ENCODE measurements around the gene ACACA. TPM values are rescaled to one million over a fixed set of nuclear protein-coding genes. Genes with fewer than 3 reads are reported as not detected.

Gene ACACA
- total RNA-seq, 1 donor from 2014 or later = 101 TPM

- Mint-ChIP-seq H3K27ac (no peak overlapping the region), H3K4me1 (ENCODE audit: unreplicated experiment) (no peaks in the 10 kb centered on the region), H3K9me3 (no peaks in the 10 kb centered on the region), H3K36me3 (peaks cover 18% of the 10 kb centered on the region), H3K4me3 (no peak overlapping the region), H3K27me3 (no peaks in the 10 kb centered on the region)
- no peak for TF ChIP-seq CTCF (conservative IDR thresholded peaks at IDR 0.05)
- no peak for DNase-seq (ENCODE audit: extremely low spot score, unreplicated experiment)
Measured at GRCh38 chr17:37182786-37183465, 223.7 kb downstream of the ACACA start.

GRCh38 chr17:37180376-37180775 is 226.3 kb downstream of the ACACA start:
- Mint-ChIP-seq H3K27me3 (no peaks in the 10 kb centered on the region), H3K27ac (no peak overlapping the region), H3K4me3 (no peak overlapping the region), H3K36me3 (peaks cover 11% of the 10 kb centered on the region), H3K9me3 (no peaks in the 10 kb centered on the region), H3K4me1 (ENCODE audit: unreplicated experiment) (no peaks in the 10 kb centered on the region)
- TF ChIP-seq CTCF (conservative IDR thresholded peaks at IDR 0.05) = no peak
- no peak for DNase-seq (ENCODE audit: extremely low spot score, unreplicated experiment)

- DNase-seq (ENCODE audit: extremely low spot score, unreplicated experiment) = no peak
- no peak overlapping the region for H3K27ac Mint-ChIP-seq
- no peaks in the 10 kb centered on the region for H3K27me3 Mint-ChIP-seq
- H3K4me1 Mint-ChIP-seq (ENCODE audit: unreplicated experiment) = no peaks in the 10 kb centered on the region
- peaks cover 11% of the 10 kb centered on the region for H3K36me3 Mint-ChIP-seq
- H3K9me3 Mint-ChIP-seq = no peaks in the 10 kb centered on the region
- no peak for TF ChIP-seq CTCF (conservative IDR thresholded peaks at IDR 0.05)
- H3K4me3 Mint-ChIP-seq = no peak overlapping the region
Measured at GRCh38 chr17:37179893-37180292, 226.7 kb downstream of the ACACA start.

GRCh38 chr17:37177254-37177870 is 229.3 kb downstream of the ACACA start:
- Mint-ChIP-seq H3K27me3 (no peaks in the 10 kb centered on the region), H3K4me3 (no peak overlapping the region), H3K4me1 (ENCODE audit: unreplicated experiment) (peaks cover 4% of the 10 kb centered on the region), H3K9me3 (no peaks in the 10 kb centered on the region), H3K36me3 (peaks cover 10% of the 10 kb centered on the region), H3K27ac (no peak overlapping the region)
- DNase-seq (ENCODE audit: extremely low spot score, unreplicated experiment) = no peak
- no peak for TF ChIP-seq CTCF (conservative IDR thresholded peaks at IDR 0.05)

GRCh38 chr17:37176723-37177122 is 229.9 kb downstream of the ACACA start:
- TF ChIP-seq CTCF (conservative IDR thresholded peaks at IDR 0.05) = no peak
- no peak for DNase-seq (ENCODE audit: extremely low spot score, unreplicated experiment)
- H3K36me3 Mint-ChIP-seq = peaks cover 10% of the 10 kb centered on the region
- H3K4me1 Mint-ChIP-seq (ENCODE audit: unreplicated experiment) = peaks cover 4% of the 10 kb centered on the region
- H3K27ac Mint-ChIP-seq = no peak overlapping the region
- H3K9me3 Mint-ChIP-seq = no peaks in the 10 kb centered on the region
- H3K4me3 Mint-ChIP-seq = no peak overlapping the region
- H3K27me3 Mint-ChIP-seq = no peaks in the 10 kb centered on the region
